Measurements from ENCODE around the gene HOXA6. TPM values are rescaled to one million over a fixed set of nuclear protein-coding genes. Genes with fewer than 3 reads are reported as not detected.
A peak's percentile ranks its signal among the peaks of the same experiment; 100 is the strongest.

HOXA6 gene
- polyA plus RNA-seq, 1 experiment = 1.2 TPM

- POLR2A ChIA-PET = interaction anchor here (0.6 to 3.3 kb wide), 6 partner anchors 10 to 946 kb away, joined by 3 to 21 read pairs (median 4); partner anchors contain the start of gene HOXA7
- TF ChIP-seq CTCF (IDR thresholded peaks at IDR 0.05; ENCODE audit: low read depth, low read length) = no peak
- CTCF ChIA-PET = interaction anchor here (0.6 to 7.8 kb wide), 16 partner anchors 8 to 1291 kb away, joined by 3 to 93 read pairs (median 10); partner anchors contain the start of gene HOXA3
- Histone ChIP-seq H3K9me3 (ENCODE audit: control insufficient read depth, insufficient read depth, low read length) (no peaks in the 10 kb centered on the region; the same call in 1 of the 2 replicates), H3K27me3 (ENCODE audit: control insufficient read depth, insufficient read depth, low read length) (no peaks in the 10 kb centered on the region), H3K4me3 (ENCODE audit: low read depth, low read length) (peak overlapping the region; percentile 58), H3K27ac (ENCODE audit: low read depth, low read length) (peak overlapping the region; percentile 93)
- no peak for DNase-seq (ENCODE audit: low read depth, low spot score)
These were observed 2.2 kb downstream of the HOXA6 start for GRCh38 chr7:27145165-27145913.

GRCh38 chr7:27144781-27145164, 2.8 kb downstream of the HOXA6 start:
- POLR2A ChIA-PET = interaction anchor here (0.7 to 3.3 kb wide), 6 partner anchors 8 to 945 kb away, joined by 3 to 21 read pairs (median 6); partner anchors contain the start of gene HOXA3
- TF ChIP-seq CTCF (IDR thresholded peaks at IDR 0.05; ENCODE audit: low read depth, low read length) = no peak
- DNase-seq (ENCODE audit: low read depth, low spot score) = no peak
- peak overlapping the region; percentile 93 for H3K27ac ChIP-seq (ENCODE audit: low read depth, low read length)
- CTCF ChIA-PET = interaction anchor here (1.3 to 7.8 kb wide), 16 partner anchors 9 to 775 kb away, joined by 5 to 93 read pairs (median 12); partner anchors contain the start of gene HOXA3
- H3K9me3 ChIP-seq (ENCODE audit: control insufficient read depth, insufficient read depth, low read length) = no peaks in the 10 kb centered on the region; the same call in 1 of the 2 replicates
- H3K4me3 ChIP-seq (ENCODE audit: low read depth, low read length) = peak overlapping the region; percentile 58
- H3K27me3 ChIP-seq (ENCODE audit: control insufficient read depth, insufficient read depth, low read length) = no peaks in the 10 kb centered on the region

GRCh38 chr7:27143950-27144780, 3.4 kb downstream of the HOXA6 start:
- peak overlapping the region; percentile 93 for H3K27ac ChIP-seq (ENCODE audit: low read depth, low read length)
- CTCF ChIA-PET = interaction anchor here (0.6 to 7.8 kb wide), 33 partner anchors 9 to 951 kb away, joined by 3 to 93 read pairs (median 7); partner anchors contain the start of genes HOXA3, HOXA4 and HOXA7
- POLR2A ChIA-PET = interaction anchor here (0.5 to 3.3 kb wide), 24 partner anchors 8 to 1282 kb away, joined by 3 to 21 read pairs (median 4); partner anchors contain the start of genes CBX3, HNRNPA2B1, HOXA3 and HOXA4
- no peak for DNase-seq (ENCODE audit: low read depth, low spot score)
- no peaks in the 10 kb centered on the region for H3K27me3 ChIP-seq (ENCODE audit: control insufficient read depth, insufficient read depth, low read length)
- H3K9me3 ChIP-seq (ENCODE audit: control insufficient read depth, insufficient read depth, low read length) = no peaks in the 10 kb centered on the region; the same call in 1 of the 2 replicates
- TF ChIP-seq CTCF (IDR thresholded peaks at IDR 0.05; ENCODE audit: low read depth, low read length) = no peak; the same call in 1 of the 2 replicates
- H3K4me3 ChIP-seq (ENCODE audit: low read depth, low read length) = peak overlapping the region; percentile 58

- Histone ChIP-seq H3K9me3 (ENCODE audit: control insufficient read depth, insufficient read depth, low read length) (no peaks in the 10 kb centered on the region; the same call in 1 of the 2 replicates), H3K27ac (ENCODE audit: low read depth, low read length) (peak within 1 kb of the TSS; percentile 93), H3K4me3 (ENCODE audit: low read depth, low read length) (peak within 1 kb of the TSS; percentile 94), H3K27me3 (ENCODE audit: control insufficient read depth, insufficient read depth, low read length) (no peaks in the 10 kb centered on the region)
- POLR2A ChIA-PET = interaction anchor here (0.5 to 4.1 kb wide), 23 partner anchors 9 to 1281 kb away, joined by 3 to 23 read pairs (median 4); partner anchors contain the start of genes CBX3, HNRNPA2B1, HOXA3 and HOXA4
- DNase-seq (ENCODE audit: low read depth, low spot score) = peak; percentile 100
- TF ChIP-seq CTCF (IDR thresholded peaks at IDR 0.05; ENCODE audit: low read depth, low read length) = peak; percentile 84; the same call in 1 of the 2 replicates
- CTCF ChIA-PET = interaction anchor here (0.5 to 7.8 kb wide), 39 partner anchors 9 to 1283 kb away, joined by 3 to 93 read pairs (median 6); partner anchors contain the start of genes HOXA3, HOXA4 and HOXA7
These were observed 4.3 kb downstream of the HOXA6 start, which contains the start of gene HOXA5 for GRCh38 chr7:27143023-27143949. HOXA5 (minus strand) TSS chr7:27143681; CDS start chr7:27143607, 74 bp downstream.
